H9 (cell line): ENCODE data around the gene DPY30. TPM values are rescaled to one million over a fixed set of nuclear protein-coding genes. Genes with fewer than 3 reads are reported as not detected.

Experiments used
- DNase-seq: peaks from one replicate; pipeline ENCODE4 v3.0.0-alpha.2; 2017
- H2AFZ ChIP-seq: one replicate; pipeline ENCODE4 v1.6.1; 2013; ENCODE audit warnings: mild to moderate bottlenecking, low read length, control low read depth, moderate library complexity
- H2AK5ac ChIP-seq: 2 replicates; pipeline ENCODE4 v1.6.1; 2013; ENCODE audit warnings: low read length, control low read depth, mixed read lengths; ENCODE audit not compliant: insufficient read length
- H2BK120ac ChIP-seq: one replicate; pipeline ENCODE4 v1.6.1; 2013; ENCODE audit warnings: low read depth, mild to moderate bottlenecking, low read length, control low read depth, inconsistent platforms; ENCODE audit not compliant: poor library complexity, severe bottlenecking
- H2BK12ac ChIP-seq: 2 replicates; pipeline ENCODE4 v1.6.1; 2013; ENCODE audit warnings: low read length, control low read depth, mixed read lengths, low read depth; ENCODE audit not compliant: insufficient read length
- H2BK15ac ChIP-seq: 2 replicates; pipeline ENCODE4 v1.6.1; 2013; ENCODE audit warnings: low read depth, low read length, control low read depth
- H2BK20ac ChIP-seq: one replicate; pipeline ENCODE4 v1.6.1; 2013; ENCODE audit warnings: low read depth, mild to moderate bottlenecking, low read length, control low read depth, inconsistent platforms; ENCODE audit not compliant: poor library complexity, severe bottlenecking
- H2BK5ac ChIP-seq: 2 replicates; pipeline ENCODE4 v1.6.1; 2013; ENCODE audit warnings: low read length, control low read depth, mixed read lengths; ENCODE audit not compliant: insufficient read length
- H3K14ac ChIP-seq: 2 replicates; pipeline ENCODE4 v1.6.1; 2013; ENCODE audit warnings: low read length, control low read depth; ENCODE audit not compliant: insufficient read depth
- H3K18ac ChIP-seq: 2 replicates; pipeline ENCODE4 v1.6.1; 2013; ENCODE audit warnings: low read depth, mild to moderate bottlenecking, mixed read lengths, low read length, control low read depth; ENCODE audit not compliant: insufficient read length
- H3K23ac ChIP-seq: 2 replicates; pipeline ENCODE4 v1.6.1; 2013; ENCODE audit warnings: low read length, control low read depth, mixed read lengths, low read depth; ENCODE audit not compliant: insufficient read length
- H3K23me2 ChIP-seq: 2 replicates; pipeline ENCODE4 v1.6.1; 2013; ENCODE audit warnings: low read depth, mild to moderate bottlenecking, mixed read lengths, low read length, control low read depth; ENCODE audit not compliant: insufficient read length, poor library complexity, severe bottlenecking
- H3K27ac ChIP-seq: 2 replicates; pipeline ENCODE4 v1.5.1; 2013; ENCODE audit warnings: low read length, control low read depth, mixed read lengths, low read depth; ENCODE audit not compliant: insufficient read length
- H3K27me3 ChIP-seq: 2 replicates; pipeline ENCODE4 v1.6.1; 2013; ENCODE audit warnings: low read length, control low read depth, inconsistent platforms; ENCODE audit not compliant: insufficient read depth
- H3K4ac ChIP-seq: 2 replicates; pipeline ENCODE4 v1.6.1; 2013; ENCODE audit warnings: low read depth, mild to moderate bottlenecking, control low read depth, inconsistent platforms, low read length, moderate library complexity
- H3K4me1 ChIP-seq: 2 replicates; pipeline ENCODE4 v1.6.1; 2013; ENCODE audit warnings: low read length, control low read depth, inconsistent platforms; ENCODE audit not compliant: insufficient read depth
- H3K4me2 ChIP-seq: 2 replicates; pipeline ENCODE4 v1.6.1; 2013; ENCODE audit warnings: low read length, control low read depth, mixed read lengths; ENCODE audit not compliant: insufficient read length, insufficient read depth
- H3K56ac ChIP-seq: 2 replicates; pipeline ENCODE4 v1.6.1; 2013; ENCODE audit warnings: low read depth, mild to moderate bottlenecking, mixed read lengths, low read length, control low read depth; ENCODE audit not compliant: insufficient read length
- H3K79me1 ChIP-seq: 2 replicates; pipeline ENCODE4 v1.6.1; 2013; ENCODE audit warnings: low read depth, mild to moderate bottlenecking, moderate library complexity, low read length, control low read depth, inconsistent platforms; ENCODE audit not compliant: insufficient read depth, poor library complexity, severe bottlenecking
- H3K79me2 ChIP-seq: 2 replicates; pipeline ENCODE4 v1.6.1; 2013; ENCODE audit warnings: low read length, control low read depth, inconsistent platforms; ENCODE audit not compliant: insufficient read depth
- H3K9ac ChIP-seq: 2 replicates; pipeline ENCODE4 v1.6.1; 2013; ENCODE audit warnings: low read length, control low read depth, mixed read lengths; ENCODE audit not compliant: insufficient read length; ENCODE audit errors: extremely low read depth
- H3K9me3 ChIP-seq: one replicate; pipeline ENCODE4 v1.6.1; 2013; ENCODE audit warnings: low read depth, low read length, inconsistent platforms; ENCODE audit not compliant: control insufficient read depth
- H3T11ph ChIP-seq: one replicate; pipeline ENCODE4 v1.6.1; 2013; ENCODE audit warnings: mild to moderate bottlenecking, low read length, control low read depth, inconsistent platforms
- H4K20me1 ChIP-seq: one replicate; pipeline ENCODE4 v1.6.1; 2013; ENCODE audit not compliant: control insufficient read depth, insufficient read length, insufficient read depth
- H4K5ac ChIP-seq: 2 replicates; pipeline ENCODE4 v1.6.1; 2013; ENCODE audit warnings: low read depth, mild to moderate bottlenecking, mixed read lengths, low read length, control low read depth; ENCODE audit not compliant: insufficient read length
- H4K8ac ChIP-seq: replicated peaks from 2 replicates; pipeline ENCODE4 v1.6.1; 2013; ENCODE audit warnings: low read length, control low read depth, mixed read lengths, low read depth; ENCODE audit not compliant: insufficient read length
- H4K91ac ChIP-seq: 2 replicates; pipeline ENCODE4 v1.6.1; 2013; ENCODE audit warnings: low read depth, mild to moderate bottlenecking, moderate library complexity, mixed read lengths, low read length, control low read depth; ENCODE audit not compliant: insufficient read length
- H3K27ac Mint-ChIP-seq, 3 experiments: 2 replicates in 2 of 3; 3 replicates in 1 of 3; pipeline ENCODE4 v1.8.0; 2020 to 2021; ENCODE audit warnings: mixed read lengths in 3 of 3, mild to moderate bottlenecking in 1 of 3, moderate library complexity in 1 of 3
- H3K27me3 Mint-ChIP-seq: 2 replicates; pipeline ENCODE4 v1.8.0; 2021; ENCODE audit warnings: low read depth, mild to moderate bottlenecking, moderate library complexity, mixed read lengths
- H3K36me3 Mint-ChIP-seq, 3 experiments: 2 replicates in 2 of 3; 3 replicates in 1 of 3; pipeline ENCODE4 v1.8.0; 2020 to 2021; ENCODE audit warnings: low read depth in 3 of 3, mixed read lengths in 3 of 3; ENCODE audit not compliant: insufficient read depth in 1 of 3
- H3K4me1 Mint-ChIP-seq, 2 experiments: 2 replicates each; pipeline ENCODE4 v1.8.0; 2020; ENCODE audit warnings: mixed read lengths in 2 of 2
- H3K4me3 Mint-ChIP-seq, 2 experiments: 2 replicates in 1 of 2; 3 replicates in 1 of 2; pipeline ENCODE4 v1.8.0; 2020 to 2021; ENCODE audit warnings: mild to moderate bottlenecking in 2 of 2, mixed read lengths in 2 of 2, moderate library complexity in 1 of 2
- H3K9me3 Mint-ChIP-seq, 2 experiments: 2 replicates in 1 of 2; 3 replicates in 1 of 2; pipeline ENCODE4 v1.8.0; 2020; ENCODE audit warnings: mild to moderate bottlenecking in 2 of 2, mixed read lengths in 2 of 2, moderate library complexity in 1 of 2
- WGBS: extraction: QIAGEN DNeasy Blood & Tissue Kit; methylation state at CpG from one replicate; pipeline ENCODE4 v1.1.7; 2013; ENCODE audit warnings: missing lambda C conversion rate, low lambda C conversion rate, mixed read lengths; ENCODE audit not compliant: insufficient read length; ENCODE audit errors: extremely low coverage; 5-methylcytosine and 5-hydroxymethylcytosine counted together
- total RNA-seq: library from RNA; stranded (reverse); gene quantifications from 2 replicates; pipeline ENCODE4 v1.2.1, GENCODE V29; 2021
- TF ChIP-seq, protein P1 (sequence below): fragments of 200-600 bp; sonication (generic); conservative IDR thresholded peaks from 3 replicates; pipeline ENCODE4 v1.8.0; 2021; ENCODE audit warnings: antibody characterized with exemption, mild to moderate bottlenecking

The DPY30 gene
- total RNA-seq, 1 experiment from 2014 or later = 148 TPM

DNA sequence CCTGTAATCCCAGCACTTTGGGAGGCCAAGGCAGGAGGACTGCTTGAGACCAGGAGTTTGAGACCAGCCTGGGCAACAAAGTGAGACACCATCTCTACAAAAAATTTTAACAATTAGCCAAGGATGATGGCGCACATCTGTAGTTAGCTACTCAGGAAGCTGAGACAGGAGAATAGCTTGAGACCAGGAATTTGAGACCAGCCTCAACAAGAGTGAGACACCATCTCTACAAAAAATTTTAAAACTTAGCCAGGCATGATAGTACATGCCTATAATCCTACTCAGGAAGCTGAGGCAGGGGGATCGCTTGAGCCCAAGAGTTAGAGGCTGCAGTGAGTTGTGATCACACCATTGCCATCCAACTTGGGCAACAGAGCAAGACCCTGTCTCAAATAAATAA is 35.8 kb downstream of the DPY30 start:
- no peak overlapping the region for H2BK20ac ChIP-seq
- H3K27ac ChIP-seq = no peak overlapping the region
- H3K9ac ChIP-seq = no peak overlapping the region
- no peak overlapping the region for H3K14ac ChIP-seq
- Mint-ChIP-seq H3K9me3 (no peaks in the 10 kb centered on the region), H3K4me1 (peaks cover 20 to 22% of the 10 kb centered on the region in 2 experiments), H3K4me3 (no peak overlapping the region), H3K27me3 (no peaks in the 10 kb centered on the region), H3K36me3 (peaks cover 0 to 3% (median 0%) of the 10 kb centered on the region in 3 experiments; a peak in 1 of 7 replicates), H3K27ac (no peak overlapping the region)
- H2BK12ac ChIP-seq = no peak overlapping the region
- no peaks in the 10 kb centered on the region for H3K27me3 ChIP-seq
- no peak overlapping the region for H2BK5ac ChIP-seq
- H3K79me1 ChIP-seq = peaks cover 7% of the 10 kb centered on the region
- no peaks in the 10 kb centered on the region for H4K20me1 ChIP-seq
- H3K79me2 ChIP-seq = peaks cover 27% of the 10 kb centered on the region; the same call in 1 of the 2 replicates
- H2AK5ac ChIP-seq = no peak overlapping the region
- no peak overlapping the region for H3K56ac ChIP-seq
- no peak overlapping the region for H3T11ph ChIP-seq
- no peak overlapping the region for H3K18ac ChIP-seq
- no peak overlapping the region for H2BK120ac ChIP-seq
- no peak overlapping the region for H3K4me2 ChIP-seq
- H3K9me3 ChIP-seq = no peaks in the 10 kb centered on the region
- no peaks in the 10 kb centered on the region for H3K23me2 ChIP-seq
- H3K4ac ChIP-seq = no peak overlapping the region
- H4K91ac ChIP-seq = no peak overlapping the region
- H4K8ac ChIP-seq = no peak overlapping the region
- WGBS = no CpG with 5 or more reads among the region's 2 CpGs
- no peak overlapping the region for H4K5ac ChIP-seq
- no peak overlapping the region for H2BK15ac ChIP-seq
- no peak for DNase-seq
- H3K23ac ChIP-seq = no peak overlapping the region
- TF ChIP-seq, protein P1, sequence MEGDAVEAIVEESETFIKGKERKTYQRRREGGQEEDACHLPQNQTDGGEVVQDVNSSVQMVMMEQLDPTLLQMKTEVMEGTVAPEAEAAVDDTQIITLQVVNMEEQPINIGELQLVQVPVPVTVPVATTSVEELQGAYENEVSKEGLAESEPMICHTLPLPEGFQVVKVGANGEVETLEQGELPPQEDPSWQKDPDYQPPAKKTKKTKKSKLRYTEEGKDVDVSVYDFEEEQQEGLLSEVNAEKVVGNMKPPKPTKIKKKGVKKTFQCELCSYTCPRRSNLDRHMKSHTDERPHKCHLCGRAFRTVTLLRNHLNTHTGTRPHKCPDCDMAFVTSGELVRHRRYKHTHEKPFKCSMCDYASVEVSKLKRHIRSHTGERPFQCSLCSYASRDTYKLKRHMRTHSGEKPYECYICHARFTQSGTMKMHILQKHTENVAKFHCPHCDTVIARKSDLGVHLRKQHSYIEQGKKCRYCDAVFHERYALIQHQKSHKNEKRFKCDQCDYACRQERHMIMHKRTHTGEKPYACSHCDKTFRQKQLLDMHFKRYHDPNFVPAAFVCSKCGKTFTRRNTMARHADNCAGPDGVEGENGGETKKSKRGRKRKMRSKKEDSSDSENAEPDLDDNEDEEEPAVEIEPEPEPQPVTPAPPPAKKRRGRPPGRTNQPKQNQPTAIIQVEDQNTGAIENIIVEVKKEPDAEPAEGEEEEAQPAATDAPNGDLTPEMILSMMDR = no peak
- H3K4me1 ChIP-seq = no peaks in the 10 kb centered on the region
- no peak overlapping the region for H2AFZ ChIP-seq
